Activated B cell treated with CpG ODN at 0.5 μM for 24 hours (primary cell): Measurements from ENCODE around the gene SOX18. TPM values are rescaled to one million over a fixed set of nuclear protein-coding genes. Genes with fewer than 3 reads are reported as not detected.

Experiments used
- ATAC-seq: fragments of 200-7000 bp; cut with Tn5 transposase; one replicate; pipeline ENCODE4 v1.10.0; 2021; ENCODE audit warnings: low read depth, mild to moderate bottlenecking, moderate library complexity
- CTCF ChIA-PET: fragments of 350-600 bp; sonication (Branson Sonifier 250); formaldehyde crosslinking; loops from one replicate; lab custom pipeline; 2021; ENCODE audit warnings: antibody characterized with exemption; lab: Charles Lee
- POLR2A ChIA-PET: fragments of 350-600 bp; sonication (Branson Sonifier 250); formaldehyde crosslinking; loops from one replicate; lab custom pipeline; 2021; ENCODE audit warnings: antibody characterized with exemption; lab: Charles Lee
- DNase-seq: peaks from one replicate; pipeline ENCODE4 v3.0.0; 2022
- H3K27ac Mint-ChIP-seq: one replicate; pipeline ENCODE4 v1.8.0; 2020; ENCODE audit warnings: mixed read lengths
- H3K27me3 Mint-ChIP-seq: one replicate; pipeline ENCODE4 v1.8.0; 2021; ENCODE audit warnings: mixed read lengths
- H3K36me3 Mint-ChIP-seq: one replicate; pipeline ENCODE4 v1.8.0; 2021; ENCODE audit warnings: low read depth, mixed read lengths
- H3K4me1 Mint-ChIP-seq: one replicate; pipeline ENCODE4 v1.8.0; 2021; ENCODE audit warnings: mixed read lengths
- H3K4me3 Mint-ChIP-seq: one replicate; pipeline ENCODE4 v1.8.0; 2020; ENCODE audit warnings: mild to moderate bottlenecking, mixed read lengths
- H3K9me3 Mint-ChIP-seq: one replicate; pipeline ENCODE4 v1.8.0; 2020; ENCODE audit warnings: mixed read lengths
- CTCF ChIP-seq: fragments of 200-600 bp; IDR thresholded peaks from one replicate; pipeline ENCODE4 v1.8.0; 2022; ENCODE audit warnings: antibody characterized with exemption, mild to moderate bottlenecking
- intact Hi-C: fragments of 100-400 bp; cut with micrococcal nuclease; formaldehyde crosslinking; loops from one replicate; pipeline ENCODE4 v1.15.1; 2024
- total RNA-seq: library from RNA; stranded (reverse); gene quantifications from 2 replicates; pipeline ENCODE4 v1.2.3, GENCODE V29; 2022

SOX18 gene
- total RNA-seq, 1 donor from 2014 or later: not detected

GRCh38 chr20:64082820-64083377, 33.5 kb upstream of the SOX18 start:
- POLR2A ChIA-PET: interaction anchor here (1.4 to 2.0 kb wide), 5 partner anchors 17 to 172 kb away, joined by 4 to 23 read pairs (median 12); partner anchors contain the start of genes NPBWR2 and PCMTD2
- ATAC-seq (no peak), DNase-seq (no peak)
- intact Hi-C loops: loop anchor here (1.0 kb wide), 2 partner anchors 37 to 44 kb away; no protein-coding TSS in a partner anchor
- TF ChIP-seq CTCF: no peak
- Mint-ChIP-seq H3K27me3 (peaks cover 4% of the 10 kb centered on the region), H3K36me3 (peaks cover 3% of the 10 kb centered on the region), H3K4me3 (peak overlapping the region; percentile 77), H3K9me3 (no peaks in the 10 kb centered on the region), H3K4me1 (peaks cover 45% of the 10 kb centered on the region), H3K27ac (no peak overlapping the region)
- CTCF ChIA-PET: interaction anchor here (1.1 to 7.5 kb wide), 8 partner anchors 13 to 103 kb away, joined by 4 to 80 read pairs (median 8); partner anchors contain the start of genes PRPF6 and SAMD10

- peaks cover 4% of the 10 kb centered on the region for H3K36me3 Mint-ChIP-seq
- H3K27me3 Mint-ChIP-seq: peaks cover 4% of the 10 kb centered on the region
- peaks cover 52% of the 10 kb centered on the region for H3K4me1 Mint-ChIP-seq
- peak overlapping the region; percentile 41 for H3K27ac Mint-ChIP-seq
- intact Hi-C loops: no loop called here
- ChIA-PET POLR2A (no interaction called here), CTCF (interaction anchor here (1.3 to 7.5 kb wide), 3 partner anchors 39 to 108 kb away, joined by 3 to 80 read pairs (median 9); no protein-coding TSS in a partner anchor)
- TF ChIP-seq CTCF: no peak
- ATAC-seq (no peak), DNase-seq (no peak)
- H3K9me3 Mint-ChIP-seq: no peaks in the 10 kb centered on the region
- peak overlapping the region; percentile 50 for H3K4me3 Mint-ChIP-seq
These were observed 32.8 kb upstream of the SOX18 start for GRCh38 chr20:64082126-64082731.

- intact Hi-C loops: no loop called here
- ATAC-seq (no peak), DNase-seq (no peak)
- peaks cover 4% of the 10 kb centered on the region for H3K36me3 Mint-ChIP-seq
- no peak overlapping the region for H3K27ac Mint-ChIP-seq
- ChIA-PET POLR2A (interaction anchor here (3.1 to 8.1 kb wide), 2 partner anchors 15 to 18 kb away, joined by 27 to 77 read pairs; no protein-coding TSS in a partner anchor), CTCF (interaction anchor here (1.3 to 7.5 kb wide), 3 partner anchors 20 to 107 kb away, joined by 3 to 80 read pairs (median 5); no protein-coding TSS in a partner anchor)
- peak overlapping the region; percentile 50 for H3K4me3 Mint-ChIP-seq
- H3K27me3 Mint-ChIP-seq: peaks cover 4% of the 10 kb centered on the region
- TF ChIP-seq CTCF: no peak
- H3K4me1 Mint-ChIP-seq: peaks cover 56% of the 10 kb centered on the region
- no peaks in the 10 kb centered on the region for H3K9me3 Mint-ChIP-seq
These were observed 32.2 kb upstream of the SOX18 start for GRCh38 chr20:64081624-64081964.

GRCh38 chr20:64080813-64081623, 31.6 kb upstream of the SOX18 start:
- peak overlapping the region; percentile 84 for H3K27ac Mint-ChIP-seq
- H3K9me3 Mint-ChIP-seq: no peaks in the 10 kb centered on the region
- no peak for TF ChIP-seq CTCF
- CTCF ChIA-PET: interaction anchor here (1.3 to 7.5 kb wide), 3 partner anchors 21 to 107 kb away, joined by 3 to 80 read pairs (median 5); no protein-coding TSS in a partner anchor
- POLR2A ChIA-PET: interaction anchor here (1.1 to 8.1 kb wide), 8 partner anchors 15 to 100 kb away, joined by 3 to 77 read pairs (median 9); partner anchors contain the start of genes NPBWR2 and TCEA2
- peaks cover 5% of the 10 kb centered on the region for H3K36me3 Mint-ChIP-seq
- ATAC-seq: no peak
- no peak for DNase-seq
- H3K4me1 Mint-ChIP-seq: peaks cover 62% of the 10 kb centered on the region
- peaks cover 4% of the 10 kb centered on the region for H3K27me3 Mint-ChIP-seq
- H3K4me3 Mint-ChIP-seq: peak overlapping the region; percentile 81
- intact Hi-C loops: no loop called here
